SIG-M5 (cell line): ENCODE data around the gene RAB31.

Experiments used
- DNase-seq: peaks from one replicate; lab custom pipeline; 2025; lab: John Stamatoyannopoulos, UW

RAB31 gene

GRCh38 chr18:9788860-9789259 is 80.8 kb downstream of the RAB31 start:
- no peak for DNase-seq

GRCh38 chr18:9790261-9790660 is 82.2 kb downstream of the RAB31 start:
- no peak for DNase-seq

GRCh38 chr18:9791991-9792390 is 83.9 kb downstream of the RAB31 start:
- DNase-seq: no peak

GRCh38 chr18:9792565-9793245 is 84.6 kb downstream of the RAB31 start:
- no peak for DNase-seq

- no peak for DNase-seq
Measured at GRCh38 chr18:9796011-9796410, 87.9 kb downstream of the RAB31 start.

- no peak for DNase-seq
Measured at GRCh38 chr18:9796935-9797549, 88.9 kb downstream of the RAB31 start.

GRCh38 chr18:9802175-9803062 is 94.3 kb downstream of the RAB31 start:
- no peak for DNase-seq

GRCh38 chr18:9803063-9803697 is 95.1 kb downstream of the RAB31 start:
- no peak for DNase-seq

- DNase-seq: no peak
Measured at GRCh38 chr18:9803698-9804516, 95.8 kb downstream of the RAB31 start.

- DNase-seq: no peak
Measured at GRCh38 chr18:9804517-9805104, 96.5 kb downstream of the RAB31 start.

GRCh38 chr18:9806905-9807304 is 98.8 kb downstream of the RAB31 start:
- DNase-seq: no peak

- no peak for DNase-seq
Measured at GRCh38 chr18:9808295-9809241, 100.5 kb downstream of the RAB31 start.

GRCh38 chr18:9809697-9810096 is 101.6 kb downstream of the RAB31 start:
- no peak for DNase-seq

- DNase-seq: no peak
Measured at GRCh38 chr18:9810299-9810698, 102.2 kb downstream of the RAB31 start.

GRCh38 chr18:9810994-9811705 is 103.0 kb downstream of the RAB31 start:
- DNase-seq: no peak

GRCh38 chr18:9811978-9812377 is 103.9 kb downstream of the RAB31 start:
- no peak for DNase-seq

- DNase-seq: no peak
Measured at GRCh38 chr18:9814431-9814830, 106.3 kb downstream of the RAB31 start.

GRCh38 chr18:9817286-9817685 is 109.2 kb downstream of the RAB31 start:
- DNase-seq: no peak

GRCh38 chr18:9817725-9818422 is 109.8 kb downstream of the RAB31 start:
- no peak for DNase-seq
